ENCODE measurements around the gene CYP4F3.
"Not testable (repeated sequence)": the region's sequence is repeated elsewhere in the genome, so short reads cannot be mapped to it uniquely, and the experiment has no call there.

Gene CYP4F3

GRCh38 chr19:15671891-15672579 lies 31.3 kb downstream of the CYP4F3 start:
- DNase-seq = no peak

DNA sequence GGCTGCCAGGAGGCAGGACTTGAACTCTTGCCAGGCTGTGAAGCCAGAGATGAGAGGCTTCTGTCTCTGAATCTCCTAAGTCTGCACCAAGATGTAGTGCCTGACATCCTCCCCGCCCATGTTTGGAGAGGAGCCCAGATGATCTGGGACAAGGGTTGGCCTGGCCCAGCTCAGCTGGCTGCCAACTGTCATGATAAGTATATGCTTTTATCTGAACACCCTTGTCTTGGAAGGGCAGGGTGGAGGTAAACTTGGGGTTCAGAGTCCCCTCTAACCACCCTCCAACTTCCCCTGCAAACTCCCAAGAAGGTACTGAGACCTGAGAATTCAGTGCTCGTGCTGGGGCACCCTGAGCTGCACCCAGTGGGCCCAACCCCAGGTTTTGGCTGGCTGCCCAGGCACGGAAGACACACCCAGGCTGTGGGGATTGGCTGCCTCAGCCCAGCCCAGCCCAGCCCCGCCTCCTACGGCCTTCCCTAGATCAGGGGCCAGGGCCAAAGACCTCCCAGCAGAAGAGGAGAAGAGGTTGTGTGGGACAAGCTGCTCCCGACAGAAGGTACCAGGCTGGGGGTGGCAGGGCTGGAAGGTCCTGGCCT lies 32.0 kb downstream of the CYP4F3 start, which contains the start of gene CYP4F12:
TSS of gene CYP4F12 (plus strand) at position 508 of the 596 bp plus-strand sequence. CDS start 443 bp downstream, outside the sequence.
- DNase-seq = no peak

- DNase-seq = no peak
Observed at GRCh38 chr19:15673176-15673654, 32.5 kb downstream of the CYP4F3 start.

DNA sequence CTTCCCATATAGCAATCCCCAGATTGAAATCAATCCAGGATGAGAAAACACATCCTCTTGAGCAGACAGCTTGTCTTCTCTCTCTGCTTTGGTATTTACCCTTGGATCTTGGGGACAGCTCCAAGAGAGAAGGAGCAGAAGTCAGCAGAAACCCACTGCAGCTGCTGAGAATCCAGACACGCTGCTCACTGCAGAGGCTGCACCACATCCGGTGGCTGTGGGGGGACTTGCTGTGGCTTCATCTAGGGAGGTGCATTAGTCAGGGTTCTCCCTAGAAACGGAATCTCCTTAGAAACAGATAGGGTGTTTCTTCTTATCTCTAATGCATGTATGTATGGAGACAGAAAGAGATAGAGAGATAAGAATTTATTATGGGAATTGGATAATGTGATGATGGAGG lies 34.9 kb downstream of the CYP4F3 start:
- DNase-seq = no peak

- no peak for DNase-seq
Observed at GRCh38 chr19:15679089-15679488, 38.4 kb downstream of the CYP4F3 start.

- not testable (repeated sequence) for DNase-seq
Observed at GRCh38 chr19:15679865-15680264, 39.2 kb downstream of the CYP4F3 start.

GRCh38 chr19:15680478-15681322 lies 40.0 kb downstream of the CYP4F3 start:
- no peak for DNase-seq

DNA sequence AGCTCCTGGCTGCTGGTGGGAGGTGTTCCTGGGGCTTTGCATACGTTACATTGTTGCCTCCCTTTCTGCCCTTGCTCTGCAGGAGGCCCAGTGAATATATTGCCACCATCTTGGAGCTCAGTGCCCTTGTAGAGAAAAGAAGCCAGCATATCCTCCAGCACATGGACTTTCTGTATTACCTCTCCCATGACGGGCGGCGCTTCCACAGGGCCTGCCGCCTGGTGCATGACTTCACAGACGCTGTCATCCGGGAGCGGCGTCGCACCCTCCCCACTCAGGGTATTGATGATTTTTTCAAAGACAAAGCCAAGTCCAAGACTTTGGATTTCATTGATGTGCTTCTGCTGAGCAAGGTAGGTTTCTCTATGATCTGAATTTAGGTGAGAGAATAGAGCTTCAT lies 42.7 kb downstream of the CYP4F3 start:
- no peak for DNase-seq

- no peak for DNase-seq
Observed at GRCh38 chr19:15684828-15685227, 44.1 kb downstream of the CYP4F3 start.

DNA sequence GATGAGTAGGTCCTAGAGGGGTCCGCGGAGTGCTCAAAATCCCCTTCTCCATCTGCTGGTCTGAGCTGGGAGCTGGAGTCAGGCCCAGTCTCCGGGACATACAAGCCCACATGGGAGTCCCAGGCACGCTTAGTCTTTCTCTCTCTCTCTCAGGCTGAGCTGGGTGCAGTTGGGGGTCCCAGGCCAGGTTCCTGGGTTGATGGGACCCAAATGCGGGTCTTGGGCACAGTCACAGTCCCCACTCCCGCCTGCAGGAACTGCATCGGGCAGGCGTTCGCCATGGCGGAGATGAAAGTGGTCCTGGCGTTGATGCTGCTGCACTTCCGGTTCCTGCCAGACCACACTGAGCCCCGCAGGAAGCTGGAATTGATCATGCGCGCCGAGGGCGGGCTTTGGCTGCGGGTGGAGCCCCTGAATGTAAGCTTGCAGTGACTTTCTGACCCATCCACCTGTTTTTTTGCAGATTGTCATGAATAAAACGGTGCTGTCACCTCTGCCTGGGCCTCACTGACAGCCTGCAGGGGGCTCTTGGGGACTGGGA lies 56.0 kb downstream of the CYP4F3 start:
- DNase-seq = no peak

DNA sequence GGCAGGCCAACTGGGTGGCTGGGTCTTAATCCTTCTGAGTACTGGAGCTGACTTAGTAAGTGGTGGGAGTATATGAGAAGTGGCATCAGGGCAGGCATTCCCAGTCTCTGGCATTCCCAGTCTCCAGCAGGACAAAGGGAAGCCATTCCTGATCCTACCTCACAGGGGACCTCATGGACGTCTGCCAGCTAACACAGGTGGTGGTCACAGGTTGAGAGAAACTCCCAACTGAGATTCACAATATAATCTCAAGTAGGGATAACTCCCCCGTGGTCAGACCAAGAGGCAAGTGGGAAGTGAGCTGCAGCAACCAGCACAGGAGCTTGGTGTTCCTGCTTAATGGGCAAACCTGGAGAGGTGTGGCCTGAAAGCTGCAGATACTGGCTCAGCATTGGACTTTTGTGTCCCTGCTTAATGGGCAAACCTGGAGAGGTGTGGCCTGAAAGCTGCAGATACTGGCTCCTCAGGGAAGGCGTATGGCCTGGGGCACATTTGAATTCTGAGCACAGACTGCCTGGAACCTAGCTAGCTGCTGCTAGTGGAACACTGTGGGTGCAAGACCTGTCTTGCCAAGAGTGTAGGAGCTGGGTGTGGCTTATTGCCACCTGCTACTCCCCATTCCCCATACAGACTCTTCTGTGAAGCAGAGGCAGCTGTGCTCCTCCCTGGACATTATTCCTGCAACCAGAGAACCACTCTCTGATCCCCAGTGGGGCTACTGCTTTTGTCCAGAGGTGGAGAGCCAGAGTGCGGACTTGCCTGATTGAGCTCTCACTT lies 61.2 kb downstream of the CYP4F3 start:
- DNase-seq = no peak

GRCh38 chr19:15702534-15702930 lies 61.8 kb downstream of the CYP4F3 start:
- no peak for DNase-seq
